Vagina (tissue), 2 donors: Measurements from ENCODE around the gene MED8.

Experiments
- POLR2A ChIP-seq, 2 donors: fragments of 450-650 bp; IDR thresholded peaks; one replicate each; pipeline ENCODE4 v1.6.1; 2017; ENCODE audit warnings: antibody characterized with exemption in 2 of 2, mild to moderate bottlenecking in 2 of 2, moderate library complexity in 2 of 2
- POLR2AphosphoS5 ChIP-seq, 2 donors: sonication (generic); formaldehyde crosslinking; IDR thresholded peaks; one replicate each; pipeline ENCODE4 v1.9.0; 2017; ENCODE audit warnings: antibody characterized with exemption in 2 of 2, mild to moderate bottlenecking in 2 of 2, low read depth in 1 of 2; ENCODE audit not compliant: insufficient read depth in 1 of 2
- TF ChIP-seq, protein P1 (sequence below), 3 experiments: fragments of 450-650 bp in 2 of 3; fragments of 200-600 bp in 1 of 3; sonication (generic) in 1 of 3; IDR thresholded peaks; one replicate each; pipeline ENCODE4 v1.5.1; 2017 to 2019; ENCODE audit warnings: antibody characterized with exemption in 3 of 3, mild to moderate bottlenecking in 2 of 3, moderate library complexity in 2 of 3

DNA sequence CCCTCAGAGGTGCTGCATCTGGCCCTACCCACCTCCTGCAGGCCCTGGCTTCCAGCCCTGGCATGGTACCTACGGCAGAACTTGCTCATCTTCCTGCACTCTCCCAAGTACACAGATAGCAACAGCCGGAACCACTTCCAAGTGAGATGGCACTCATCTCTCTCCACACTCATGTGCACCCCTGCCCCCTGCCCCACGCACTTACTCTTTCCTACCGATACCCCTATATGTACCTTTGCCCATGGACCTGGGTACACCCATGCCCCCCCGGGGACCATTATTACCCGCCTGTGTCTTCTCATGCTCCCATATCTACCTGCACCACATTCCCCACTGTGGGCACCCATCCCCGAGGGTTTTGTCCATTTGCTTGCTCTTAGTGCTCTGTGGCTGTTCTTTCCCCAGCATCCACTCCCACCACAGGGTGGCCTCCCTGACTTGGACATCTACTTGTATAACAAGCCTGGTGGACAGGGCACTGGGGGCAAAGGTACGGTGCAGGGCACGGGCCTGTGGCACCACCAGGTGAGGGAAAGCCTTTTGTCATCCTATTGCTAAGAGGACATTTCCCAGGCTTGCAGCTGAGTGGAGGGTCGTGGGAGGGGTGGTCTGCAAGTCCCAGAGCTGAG, 49.5 kb upstream of the MED8 start:
- TF ChIP-seq, protein P1, sequence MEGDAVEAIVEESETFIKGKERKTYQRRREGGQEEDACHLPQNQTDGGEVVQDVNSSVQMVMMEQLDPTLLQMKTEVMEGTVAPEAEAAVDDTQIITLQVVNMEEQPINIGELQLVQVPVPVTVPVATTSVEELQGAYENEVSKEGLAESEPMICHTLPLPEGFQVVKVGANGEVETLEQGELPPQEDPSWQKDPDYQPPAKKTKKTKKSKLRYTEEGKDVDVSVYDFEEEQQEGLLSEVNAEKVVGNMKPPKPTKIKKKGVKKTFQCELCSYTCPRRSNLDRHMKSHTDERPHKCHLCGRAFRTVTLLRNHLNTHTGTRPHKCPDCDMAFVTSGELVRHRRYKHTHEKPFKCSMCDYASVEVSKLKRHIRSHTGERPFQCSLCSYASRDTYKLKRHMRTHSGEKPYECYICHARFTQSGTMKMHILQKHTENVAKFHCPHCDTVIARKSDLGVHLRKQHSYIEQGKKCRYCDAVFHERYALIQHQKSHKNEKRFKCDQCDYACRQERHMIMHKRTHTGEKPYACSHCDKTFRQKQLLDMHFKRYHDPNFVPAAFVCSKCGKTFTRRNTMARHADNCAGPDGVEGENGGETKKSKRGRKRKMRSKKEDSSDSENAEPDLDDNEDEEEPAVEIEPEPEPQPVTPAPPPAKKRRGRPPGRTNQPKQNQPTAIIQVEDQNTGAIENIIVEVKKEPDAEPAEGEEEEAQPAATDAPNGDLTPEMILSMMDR (IDR thresholded peaks at IDR 0.05): no peak
- TF ChIP-seq POLR2AphosphoS5 (IDR thresholded peaks at IDR 0.05; ENCODE audit: insufficient read depth in 1 of 2, low read depth in 1 of 2) (no peak), POLR2A (IDR thresholded peaks at IDR 0.05) (no peak)
